ENCODE data around the gene OR6M1. TPM values are rescaled to one million over a fixed set of nuclear protein-coding genes. Genes with fewer than 3 reads are reported as not detected.

Gene OR6M1
- total and polyA plus RNA-seq, 3 donors from 2014 or later = not detected

DNA sequence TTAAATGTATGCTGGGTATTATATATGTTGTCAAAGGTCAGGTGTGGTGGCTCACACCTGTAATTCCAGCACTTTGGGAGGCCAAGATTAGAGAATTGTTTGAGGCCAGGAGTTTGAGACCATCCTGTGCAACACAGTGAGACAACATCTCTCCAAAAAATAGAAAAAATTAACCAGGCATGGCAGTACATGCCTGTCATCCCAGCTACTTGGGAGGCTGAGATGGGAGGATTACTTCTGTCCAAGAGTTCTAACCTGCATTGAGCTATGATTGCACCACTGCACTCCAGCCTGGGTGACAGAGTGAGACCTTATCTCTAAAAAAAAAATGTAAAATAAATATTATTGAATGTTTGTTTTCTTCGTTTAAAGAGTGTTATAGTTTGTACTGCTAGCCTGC, 40.5 kb downstream of the OR6M1 start:
- Histone ChIP-seq H3K9me3 (no peaks in the 10 kb centered on the region), H3K27ac (no peak overlapping the region), H3K4me1 (no peaks in the 10 kb centered on the region), H3K36me3 (ENCODE audit: low read depth, missing control alignments) (no peaks in the 10 kb centered on the region), H3K4me3 (no peak overlapping the region), H3K27me3 (no peaks in the 10 kb centered on the region)
- 68 to 74% methylated on average over 1 of the region's 1 CpG for WGBS, 2 donors
- no peak for TF ChIP-seq CTCF (IDR thresholded peaks at IDR 0.05)
- TF ChIP-seq POLR2A (IDR thresholded peaks at IDR 0.05) = no peak
- no peak for DNase-seq
- intact Hi-C loops (cut with DNase I; ENCODE audit: low total_unique reads) = no loop called here

GRCh38 chr11:123762422-123762821, 43.7 kb downstream of the OR6M1 start:
- H3K9me3 ChIP-seq = no peaks in the 10 kb centered on the region
- intact Hi-C loops (cut with DNase I; ENCODE audit: low total_unique reads) = no loop called here
- H3K36me3 ChIP-seq (ENCODE audit: low read depth, missing control alignments) = no peaks in the 10 kb centered on the region
- H3K4me3 ChIP-seq = no peak overlapping the region
- no peak overlapping the region for H3K27ac ChIP-seq
- H3K27me3 ChIP-seq = no peaks in the 10 kb centered on the region
- TF ChIP-seq CTCF (IDR thresholded peaks at IDR 0.05) (no peak), POLR2A (IDR thresholded peaks at IDR 0.05) (no peak)
- H3K4me1 ChIP-seq = no peaks in the 10 kb centered on the region
- DNase-seq = no peak

DNA sequence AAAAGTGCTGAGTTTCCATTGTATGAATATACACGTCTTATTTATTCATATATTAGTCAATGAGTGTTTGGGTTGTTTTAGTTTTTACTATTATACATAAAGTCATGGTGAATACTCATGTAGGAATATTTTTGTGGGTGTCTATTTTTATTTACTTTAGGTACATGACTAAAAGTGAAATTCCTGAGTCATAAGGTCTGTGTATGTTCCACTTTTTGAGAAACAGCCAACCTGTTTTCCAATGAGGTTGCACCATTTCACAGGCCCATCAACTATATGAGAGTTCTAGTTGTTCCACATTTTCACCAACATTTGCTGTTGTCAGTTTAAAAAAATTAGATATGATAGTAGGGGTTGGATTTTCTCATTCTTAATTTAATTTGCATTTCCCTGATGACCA, 45.3 kb downstream of the OR6M1 start:
- H3K27ac ChIP-seq = no peak overlapping the region
- WGBS, 2 donors = 86 to 95% methylated on average over 1 of the region's 1 CpG
- no peaks in the 10 kb centered on the region for H3K27me3 ChIP-seq
- no peak overlapping the region for H3K4me3 ChIP-seq
- H3K4me1 ChIP-seq = no peaks in the 10 kb centered on the region
- H3K36me3 ChIP-seq (ENCODE audit: low read depth, missing control alignments) = no peaks in the 10 kb centered on the region
- DNase-seq = no peak
- no peak for TF ChIP-seq POLR2A (IDR thresholded peaks at IDR 0.05)
- TF ChIP-seq CTCF (IDR thresholded peaks at IDR 0.05) = no peak
- intact Hi-C loops (cut with DNase I; ENCODE audit: low total_unique reads) = no loop called here
- no peaks in the 10 kb centered on the region for H3K9me3 ChIP-seq

GRCh38 chr11:123757976-123758375, 48.2 kb downstream of the OR6M1 start:
- intact Hi-C loops (cut with DNase I; ENCODE audit: low total_unique reads) = no loop called here
- H3K36me3 ChIP-seq (ENCODE audit: low read depth, missing control alignments) = no peaks in the 10 kb centered on the region
- no peaks in the 10 kb centered on the region for H3K27me3 ChIP-seq
- H3K9me3 ChIP-seq = no peaks in the 10 kb centered on the region
- no peak for DNase-seq
- H3K27ac ChIP-seq = no peak overlapping the region
- no peak overlapping the region for H3K4me3 ChIP-seq
- no peak for TF ChIP-seq POLR2A (IDR thresholded peaks at IDR 0.05)
- TF ChIP-seq CTCF (IDR thresholded peaks at IDR 0.05) = no peak
- H3K4me1 ChIP-seq = no peaks in the 10 kb centered on the region
- 67 to 79% methylated on average over 3 of the region's 3 CpGs for WGBS, 2 donors

DNA sequence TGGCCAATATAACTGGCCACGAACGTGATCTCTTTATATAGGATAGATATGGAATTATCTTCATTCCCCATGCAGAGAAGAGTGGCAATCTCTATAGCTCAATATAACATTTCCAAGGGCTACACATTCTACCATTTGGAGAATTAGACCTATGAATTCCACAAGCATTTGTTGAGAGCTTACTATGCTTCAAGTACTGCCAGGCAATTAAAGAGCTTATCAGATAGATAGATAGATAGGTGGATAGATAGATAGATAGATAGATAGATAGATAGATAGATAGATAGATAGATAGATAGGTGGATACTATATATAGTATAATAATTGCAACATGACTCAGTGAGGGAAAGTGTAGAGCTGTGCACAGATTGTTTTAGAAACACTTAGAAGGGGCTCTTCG, 50.3 kb downstream of the OR6M1 start:
- H3K9me3 ChIP-seq = no peaks in the 10 kb centered on the region
- H3K27me3 ChIP-seq = no peaks in the 10 kb centered on the region
- no peak for TF ChIP-seq CTCF (IDR thresholded peaks at IDR 0.05)
- TF ChIP-seq POLR2A (IDR thresholded peaks at IDR 0.05) = no peak
- no peaks in the 10 kb centered on the region for H3K4me1 ChIP-seq
- H3K27ac ChIP-seq = no peak overlapping the region
- H3K36me3 ChIP-seq (ENCODE audit: low read depth, missing control alignments) = no peaks in the 10 kb centered on the region
- intact Hi-C loops (cut with DNase I; ENCODE audit: low total_unique reads) = no loop called here
- DNase-seq = no peak
- H3K4me3 ChIP-seq = no peak overlapping the region
- 74 to 82% methylated on average over 3 of the region's 3 CpGs for WGBS, 2 donors

Small RNA genes within 50 kb of the gene (small RNA-seq; reads per million reads assigned to genes)
- gene RNU1-21P = 0 to 0.09 reads per million in 2 donors

Other genes with a start within 250 kb of the OR6M1 start
- gene SCN3B, start 151.7 kb downstream of the OR6M1 start, total RNA-seq = 1 to 10 TPM; 3.9 to 5.1 TPM
- 2.4 TPM for gene SCN3B, start 151.7 kb downstream of the OR6M1 start, polyA plus RNA-seq (ENCODE audit: insufficient read depth, low read depth, low replicate concordance)
- 10 to 100 TPM; 24.4 to 25.5 TPM for gene ZNF202, start 64.7 kb downstream of the OR6M1 start, total RNA-seq
- 30.7 TPM for gene ZNF202, start 64.7 kb downstream of the OR6M1 start, polyA plus RNA-seq (ENCODE audit: insufficient read depth, low read depth, low replicate concordance)
- gene OR6X1, start 51.8 kb downstream of the OR6M1 start, total RNA-seq = not detected
- not detected for gene OR6X1, start 51.8 kb downstream of the OR6M1 start, polyA plus RNA-seq (ENCODE audit: insufficient read depth, low read depth, low replicate concordance)
- 1 to 10 TPM; 6.1 to 10.0 TPM for gene TMEM225, start 79.3 kb upstream of the OR6M1 start, total RNA-seq
- 49.1 TPM for gene TMEM225, start 79.3 kb upstream of the OR6M1 start, polyA plus RNA-seq (ENCODE audit: insufficient read depth, low read depth, low replicate concordance)
- 10 to 100 TPM in 1 of 2 donors, 1 to 10 TPM in 1; 5.6 to 11.7 TPM for gene OR8D4, start 95.8 kb upstream of the OR6M1 start, total RNA-seq
- gene OR8D4, start 95.8 kb upstream of the OR6M1 start, polyA plus RNA-seq (ENCODE audit: insufficient read depth, low read depth, low replicate concordance) = not detected
- 1 to 10 TPM; 4.0 to 5.5 TPM for gene OR4D5, start 133.3 kb upstream of the OR6M1 start, total RNA-seq
- not detected for gene OR4D5, start 133.3 kb upstream of the OR6M1 start, polyA plus RNA-seq (ENCODE audit: insufficient read depth, low read depth, low replicate concordance)
- gene OR6T1, start 137.5 kb upstream of the OR6M1 start, total RNA-seq = not detected
- gene OR6T1, start 137.5 kb upstream of the OR6M1 start, polyA plus RNA-seq (ENCODE audit: insufficient read depth, low read depth, low replicate concordance) = 0.71 TPM
- not detected for gene OR10S1, start 171.4 kb upstream of the OR6M1 start, total RNA-seq
- not detected for gene OR10S1, start 171.4 kb upstream of the OR6M1 start, polyA plus RNA-seq (ENCODE audit: insufficient read depth, low read depth, low replicate concordance)
- gene OR10G6, start 188.8 kb upstream of the OR6M1 start, total RNA-seq = not detected
- gene OR10G6, start 188.8 kb upstream of the OR6M1 start, polyA plus RNA-seq (ENCODE audit: insufficient read depth, low read depth, low replicate concordance) = not detected
- gene OR10G4, start 206.6 kb upstream of the OR6M1 start, total RNA-seq = 1 to 10 TPM; 4.1 to 4.6 TPM
- 0.15 TPM for gene OR10G4, start 206.6 kb upstream of the OR6M1 start, polyA plus RNA-seq (ENCODE audit: insufficient read depth, low read depth, low replicate concordance)
- 1 to 10 TPM; 1.9 to 2.4 TPM for gene OR10G9, start 216.7 kb upstream of the OR6M1 start, total RNA-seq
- not detected for gene OR10G9, start 216.7 kb upstream of the OR6M1 start, polyA plus RNA-seq (ENCODE audit: insufficient read depth, low read depth, low replicate concordance)
- gene OR10G8, start 220.4 kb upstream of the OR6M1 start, total RNA-seq = 1 to 10 TPM; 1.7 to 5.8 TPM
- gene OR10G8, start 220.4 kb upstream of the OR6M1 start, polyA plus RNA-seq (ENCODE audit: insufficient read depth, low read depth, low replicate concordance) = not detected
- gene OR10G7, start 235.0 kb upstream of the OR6M1 start, total RNA-seq = not detected
- not detected for gene OR10G7, start 235.0 kb upstream of the OR6M1 start, polyA plus RNA-seq (ENCODE audit: insufficient read depth, low read depth, low replicate concordance)

Measured in testis (tissue), 3 donors.